ENCODE data around the gene NIT1.

Gene NIT1

DNA sequence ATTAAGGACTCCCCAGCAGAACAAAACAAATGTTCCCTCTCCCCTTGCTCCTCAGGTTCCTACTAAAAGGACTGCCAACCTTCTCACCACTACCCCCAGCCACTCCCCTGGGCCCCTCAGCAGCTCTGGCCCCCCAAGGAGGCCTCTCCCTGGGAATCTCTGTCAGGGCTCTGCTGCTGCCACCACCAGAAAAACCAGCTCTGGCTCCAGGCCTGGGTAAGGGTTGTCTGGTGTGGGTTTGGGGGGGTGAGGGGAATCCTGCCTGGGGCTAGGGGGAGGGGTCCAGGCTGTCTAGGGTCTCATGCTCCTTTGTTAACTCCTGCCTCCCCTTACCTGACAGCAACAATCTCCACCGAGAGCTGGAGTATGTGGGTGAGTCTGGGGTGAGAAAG, 33.3 kb upstream of the NIT1 start:
- no peak for DNase-seq

DNA sequence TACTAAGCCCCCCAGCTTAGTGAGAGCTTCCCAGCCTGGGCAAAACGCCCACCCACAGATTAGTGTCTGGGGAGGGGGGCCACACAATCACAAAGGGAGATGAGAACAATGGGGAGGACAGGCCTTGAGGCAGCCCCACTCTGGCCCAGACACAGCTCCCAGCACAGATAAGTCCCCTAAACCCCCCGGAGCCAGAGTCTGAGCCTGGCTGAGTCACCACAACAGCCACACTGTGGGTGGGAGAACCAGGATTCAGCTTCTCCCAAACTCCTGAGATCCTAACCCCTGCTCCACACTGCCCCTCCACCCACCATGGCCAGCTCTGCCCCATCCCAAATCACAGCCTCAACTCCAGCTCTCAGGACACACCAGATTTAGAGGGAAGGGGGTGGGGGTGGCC, 32.7 kb upstream of the NIT1 start:
- DNase-seq, result no peak

DNA sequence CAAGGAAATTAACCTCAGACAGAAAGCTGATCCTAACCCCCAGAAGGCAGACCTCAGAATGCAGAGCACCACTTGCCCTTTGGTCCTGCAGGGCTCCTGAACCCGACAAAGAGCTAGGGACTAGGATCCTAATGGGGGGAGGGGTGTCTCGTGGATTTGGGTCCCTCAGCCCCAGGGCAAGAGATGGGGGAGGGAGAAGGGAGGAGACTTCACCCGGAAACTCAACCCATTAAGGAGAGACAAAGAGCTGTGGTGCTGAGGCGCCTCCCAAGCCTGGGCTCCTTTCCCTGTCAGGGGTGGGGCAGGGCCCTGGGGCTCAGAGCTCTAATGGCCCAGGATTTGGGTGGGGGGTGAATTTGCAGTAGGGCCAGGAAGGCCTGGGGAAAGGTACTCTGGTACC, 31.4 kb upstream of the NIT1 start:
- DNase-seq, result no peak

DNA sequence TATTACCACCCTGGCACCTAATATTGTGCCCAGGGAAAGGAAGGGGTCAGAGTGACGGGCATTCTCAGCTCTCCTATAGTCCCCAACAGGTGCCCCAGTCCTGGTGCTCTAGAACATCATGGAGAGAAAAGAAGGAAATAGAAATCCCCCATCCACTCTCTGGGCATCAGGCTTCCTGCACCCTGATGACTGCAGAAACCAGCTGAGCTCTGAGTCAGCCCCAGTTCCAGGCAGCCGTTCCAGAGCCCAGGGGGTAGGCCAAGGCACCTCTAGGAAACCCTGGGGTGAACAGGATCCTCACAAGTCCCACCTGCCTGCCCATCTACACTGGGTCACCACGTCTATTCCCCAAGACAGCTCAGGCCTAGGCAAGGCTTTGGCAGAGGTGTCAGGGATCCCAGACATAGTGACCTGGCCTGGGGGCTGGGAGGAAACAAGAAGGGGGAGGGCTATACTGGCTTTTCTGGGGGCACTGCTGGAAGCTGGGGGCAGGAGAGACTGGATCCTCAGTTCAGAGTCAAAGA, 29.3 kb upstream of the NIT1 start:
- DNase-seq, result no peak

DNA sequence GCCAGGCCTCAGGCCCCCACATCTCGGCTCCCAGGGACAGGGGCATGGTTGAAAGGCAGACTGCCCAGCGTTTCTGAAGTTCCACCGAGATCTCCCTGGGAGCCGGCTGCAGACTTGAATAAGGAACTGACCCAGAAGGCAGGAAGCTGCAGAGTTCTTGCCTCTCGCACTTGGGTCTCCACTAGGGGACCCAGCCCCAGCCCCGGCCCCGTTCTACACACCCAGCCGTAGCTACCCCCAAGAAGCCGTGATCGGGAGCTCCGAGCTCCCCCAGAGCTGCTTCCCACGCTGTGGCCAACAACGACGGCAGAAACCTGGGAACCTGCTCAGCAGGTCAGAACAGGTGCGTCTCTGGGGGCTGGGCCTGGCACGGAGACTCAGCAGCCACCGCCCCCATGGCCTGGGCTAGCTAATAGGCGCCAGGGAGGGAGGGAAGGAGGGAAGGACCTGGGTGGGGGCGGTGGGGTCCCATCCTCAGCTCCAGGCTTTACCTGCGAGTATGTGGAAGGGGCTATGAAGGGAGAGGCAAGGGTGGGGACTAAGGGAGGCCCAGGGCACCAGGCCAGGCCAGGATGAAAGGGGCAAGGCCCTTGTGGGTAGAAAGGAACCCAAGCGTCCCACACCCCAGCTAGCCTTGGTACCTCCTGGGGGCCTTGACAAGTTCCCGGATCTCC, 28.5 kb upstream of the NIT1 start, which contains the start of gene NECTIN4:
TSS of gene NECTIN4 (minus strand) at position 308 of the 674 bp plus-strand sequence. CDS start at position 46, 262 bp downstream.
- no peak for DNase-seq

DNA sequence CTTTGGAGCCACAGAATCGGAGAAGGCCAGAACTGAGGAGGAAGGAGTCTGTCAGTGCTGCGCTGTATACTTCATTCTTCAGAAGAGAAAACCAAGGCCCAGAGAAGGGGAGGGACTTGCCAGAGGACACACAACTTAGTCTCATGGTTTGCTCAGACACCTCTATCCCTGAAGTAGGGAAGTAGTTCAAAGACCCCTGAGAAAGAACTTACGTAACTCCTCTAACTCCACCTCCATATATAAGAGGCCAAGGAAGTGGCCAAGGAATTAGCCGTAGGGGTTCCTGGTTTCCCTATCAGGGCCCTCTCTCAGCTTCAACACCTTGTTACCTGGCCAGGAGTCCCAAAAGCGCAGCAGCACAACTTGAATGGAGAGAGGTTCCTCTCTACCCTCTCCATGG, 28.0 kb upstream of the NIT1 start:
- DNase-seq, result no peak

DNA sequence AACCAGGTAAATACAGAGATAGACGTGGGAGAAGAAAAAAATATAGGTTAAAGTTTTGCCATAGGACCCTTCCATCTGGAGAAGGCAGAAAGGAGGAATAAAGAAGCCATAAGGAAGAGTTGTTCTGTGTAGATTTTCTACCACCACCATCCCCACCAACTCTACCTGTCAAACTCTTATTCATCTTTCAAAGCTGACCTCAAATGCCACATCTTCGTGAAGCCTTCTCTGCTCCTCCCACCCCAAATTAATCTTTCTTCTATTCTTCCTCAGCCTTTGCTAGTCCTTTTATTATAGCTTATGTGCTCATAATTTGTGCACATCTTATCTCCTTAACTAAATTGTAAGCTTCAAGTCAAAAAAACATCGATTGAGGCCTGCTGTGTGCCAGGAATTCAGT, 27.3 kb upstream of the NIT1 start:
- no peak for DNase-seq

DNA sequence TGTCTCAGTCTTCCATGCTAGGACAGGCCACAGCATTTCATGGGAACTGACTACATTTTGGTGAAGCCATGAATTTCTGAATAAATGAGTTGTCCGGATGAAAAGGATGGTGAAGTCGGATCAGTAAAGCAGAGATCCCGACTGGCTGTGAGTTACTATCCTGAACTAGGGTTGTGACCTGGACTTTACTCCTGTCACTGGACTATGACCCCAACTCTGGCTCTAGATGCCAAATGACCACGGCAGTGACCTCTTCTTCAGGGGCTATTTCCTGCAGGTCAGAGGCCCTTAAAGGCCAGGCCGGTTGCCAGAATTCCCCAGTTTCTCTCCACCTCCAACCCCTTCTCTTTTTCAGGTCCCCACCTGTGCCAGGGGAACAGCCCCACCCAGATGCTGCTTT, 26.8 kb upstream of the NIT1 start:
- DNase-seq, result no peak

DNA sequence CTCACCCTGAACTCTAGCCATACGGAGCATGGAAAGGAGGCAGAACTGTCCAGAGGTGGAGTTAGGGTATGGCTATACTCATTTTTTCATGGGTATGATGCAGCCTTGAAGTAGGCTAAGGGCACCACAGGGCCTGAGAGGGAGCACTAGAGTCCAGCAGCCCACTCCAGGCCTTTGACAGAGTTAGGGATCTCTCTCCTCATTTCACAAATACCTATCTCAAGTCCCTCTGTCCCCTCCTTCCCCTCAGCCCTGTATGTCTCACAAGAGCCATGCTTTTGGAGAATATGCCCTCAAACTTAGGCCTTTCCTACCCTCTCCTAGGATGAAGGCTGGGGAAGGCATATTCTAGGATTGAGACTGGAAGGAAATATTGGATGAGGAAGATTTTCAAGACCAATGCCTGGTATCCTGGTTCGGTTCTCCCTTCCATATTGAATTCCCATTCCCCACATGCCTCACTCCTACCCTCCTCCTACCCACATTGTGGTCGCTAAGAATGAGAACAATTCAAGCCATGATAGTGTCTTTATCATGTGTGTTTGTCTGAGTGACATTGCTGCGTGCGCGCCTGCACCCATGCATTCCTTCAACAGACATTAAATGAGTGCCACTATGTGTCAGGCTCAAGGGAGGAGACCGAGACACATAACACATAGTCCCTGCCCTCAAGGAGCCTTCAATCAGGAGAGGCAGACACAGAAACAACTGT, 26.0 kb upstream of the NIT1 start:
- DNase-seq, result no peak

DNA sequence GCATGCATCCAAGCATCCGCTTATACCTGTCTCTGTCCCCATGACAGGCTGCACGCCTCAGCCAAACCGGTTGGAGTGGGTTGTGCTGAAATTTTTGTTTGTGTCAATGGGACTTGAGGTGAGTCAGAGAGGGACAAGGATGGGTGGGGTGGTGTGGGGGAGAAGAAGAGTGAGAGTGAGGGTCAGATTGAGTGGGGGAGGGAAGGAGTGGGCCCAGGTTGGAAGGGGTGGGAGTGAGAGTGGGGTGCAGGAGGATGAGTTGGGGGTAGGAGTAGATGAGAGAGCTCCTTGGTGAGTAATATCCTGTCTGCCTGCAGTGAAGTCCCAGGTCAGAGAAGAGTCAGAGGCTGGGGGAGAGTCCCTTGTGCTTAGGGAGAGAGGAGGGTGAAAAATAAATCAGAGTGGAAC, 25.3 kb upstream of the NIT1 start:
- no peak for DNase-seq

DNA sequence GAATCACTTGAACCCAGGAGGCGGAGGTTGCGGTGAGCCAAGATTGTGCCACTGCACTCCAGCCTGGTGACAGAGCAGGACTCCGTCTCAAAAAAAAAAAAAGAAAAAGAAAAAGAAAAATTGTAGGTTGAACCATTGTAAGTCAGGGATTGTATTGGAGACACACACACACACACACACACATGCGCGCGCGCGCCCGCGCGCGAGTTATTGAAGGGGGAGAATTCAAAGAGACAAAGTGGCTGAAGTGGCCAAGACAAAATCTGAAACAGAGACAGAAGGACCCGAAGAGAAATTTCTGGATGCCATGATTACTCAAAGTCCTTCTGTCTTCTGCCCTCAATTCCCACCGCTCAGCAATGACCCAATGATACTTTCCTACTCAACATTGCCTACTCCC, 23.4 kb upstream of the NIT1 start:
- no peak for DNase-seq

DNA sequence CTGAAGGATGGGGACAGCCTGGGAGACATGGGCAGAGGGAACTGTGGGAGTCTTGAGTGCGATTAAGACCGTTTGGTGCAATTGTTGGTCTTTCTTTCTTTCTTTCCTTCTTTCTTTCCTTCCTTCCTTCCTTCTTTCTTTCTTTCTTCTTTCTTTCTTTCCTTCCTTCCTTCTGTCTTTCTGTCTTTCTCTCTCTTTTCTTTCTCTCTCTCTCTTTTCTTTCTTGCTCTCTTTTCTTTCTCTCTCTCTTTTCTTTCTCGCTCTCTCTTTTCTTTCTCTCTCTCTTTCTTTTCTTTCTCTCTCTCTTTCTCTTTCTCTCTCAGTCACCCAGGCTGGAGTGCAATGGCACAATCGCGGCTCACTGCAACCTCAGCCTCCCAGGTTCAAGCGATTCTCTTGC, 22.7 kb upstream of the NIT1 start:
- DNase-seq, result no peak

DNA sequence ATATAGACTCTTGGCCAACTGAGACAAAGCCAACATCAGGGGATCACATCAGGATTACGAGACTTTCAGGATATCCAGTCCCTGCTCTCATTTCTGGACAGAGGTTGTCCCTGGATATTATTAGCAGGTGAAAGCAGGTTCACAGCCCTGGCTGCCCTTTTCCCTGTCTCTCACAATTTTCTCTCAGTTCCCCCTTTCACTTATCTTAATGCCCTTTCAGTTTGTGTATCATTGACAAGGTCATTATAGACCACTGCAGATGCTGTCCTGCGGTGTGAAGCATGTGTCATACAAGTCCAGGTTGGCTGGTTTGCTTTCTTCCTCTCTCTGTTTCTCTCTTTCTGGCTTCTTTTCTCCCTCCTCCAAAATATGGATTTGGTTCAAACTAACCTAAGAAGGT, 21.9 kb upstream of the NIT1 start:
- DNase-seq, result no peak

DNA sequence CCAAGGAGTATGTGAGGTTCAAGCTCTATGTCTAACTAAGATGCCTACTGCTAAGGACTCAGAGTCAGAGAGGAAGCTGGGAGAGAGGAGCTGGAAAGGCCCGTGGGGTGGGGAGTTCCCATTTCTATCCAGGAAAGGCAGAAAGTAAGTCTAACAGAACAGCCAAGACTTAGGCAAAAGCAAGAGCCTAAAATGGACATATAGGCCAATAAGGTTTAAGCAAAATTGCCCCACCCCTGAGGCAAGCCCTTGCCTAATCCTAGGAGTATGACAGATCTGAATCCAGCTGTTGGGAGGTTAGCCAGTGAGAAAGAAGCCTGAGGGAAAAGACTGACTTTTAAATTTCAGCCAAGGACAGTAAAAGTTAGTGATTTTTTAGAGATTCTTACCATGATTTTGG, 21.4 kb upstream of the NIT1 start:
- no peak for DNase-seq

DNA sequence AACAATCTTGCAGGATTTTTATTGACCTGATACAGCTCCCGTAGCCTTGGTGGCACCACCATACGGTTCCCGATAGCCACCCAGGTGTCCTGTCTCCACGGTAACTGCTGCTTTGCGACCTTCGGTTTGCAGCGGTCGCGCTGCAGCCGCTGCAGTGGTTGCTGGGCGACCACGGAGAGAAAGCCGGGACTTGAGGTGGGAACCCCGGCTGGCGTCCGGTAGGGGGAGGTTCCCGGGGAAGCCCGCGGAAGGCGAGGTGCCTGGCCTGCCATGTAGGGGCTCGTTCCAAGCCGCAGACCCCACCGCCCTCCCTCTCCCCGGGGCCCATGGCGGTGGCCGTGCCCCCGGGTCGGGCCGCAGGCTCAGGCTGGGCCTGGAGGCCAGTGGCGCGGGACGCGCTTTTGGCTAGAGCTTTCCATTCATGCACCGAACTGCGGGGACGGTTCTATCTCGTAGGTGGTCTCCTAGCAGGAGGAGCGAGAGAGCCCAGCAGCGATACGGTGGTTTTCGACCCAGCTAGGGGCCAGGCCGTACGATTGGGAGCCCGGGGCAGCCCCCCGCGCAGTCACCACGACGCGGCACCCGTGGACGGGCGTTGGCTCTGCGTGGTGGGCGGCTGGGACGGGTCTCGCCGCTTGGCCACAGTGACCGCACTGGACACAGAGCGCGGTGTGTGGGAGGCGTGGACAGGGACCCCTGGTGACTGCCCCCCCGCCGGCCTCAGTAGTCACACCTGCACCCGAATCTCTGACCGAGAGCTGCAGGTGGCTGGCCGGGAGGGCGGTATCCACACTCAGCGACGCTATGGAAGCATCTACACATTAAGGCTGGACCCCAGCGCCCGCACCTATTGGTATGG, 19.5 kb upstream of the NIT1 start, which contains the start of gene KLHDC9:
TSS of gene KLHDC9 (plus strand) at position 152 of the 859 bp plus-strand sequence. CDS start at position 327, 175 bp downstream.
- peak; percentile 92 for DNase-seq

DNA sequence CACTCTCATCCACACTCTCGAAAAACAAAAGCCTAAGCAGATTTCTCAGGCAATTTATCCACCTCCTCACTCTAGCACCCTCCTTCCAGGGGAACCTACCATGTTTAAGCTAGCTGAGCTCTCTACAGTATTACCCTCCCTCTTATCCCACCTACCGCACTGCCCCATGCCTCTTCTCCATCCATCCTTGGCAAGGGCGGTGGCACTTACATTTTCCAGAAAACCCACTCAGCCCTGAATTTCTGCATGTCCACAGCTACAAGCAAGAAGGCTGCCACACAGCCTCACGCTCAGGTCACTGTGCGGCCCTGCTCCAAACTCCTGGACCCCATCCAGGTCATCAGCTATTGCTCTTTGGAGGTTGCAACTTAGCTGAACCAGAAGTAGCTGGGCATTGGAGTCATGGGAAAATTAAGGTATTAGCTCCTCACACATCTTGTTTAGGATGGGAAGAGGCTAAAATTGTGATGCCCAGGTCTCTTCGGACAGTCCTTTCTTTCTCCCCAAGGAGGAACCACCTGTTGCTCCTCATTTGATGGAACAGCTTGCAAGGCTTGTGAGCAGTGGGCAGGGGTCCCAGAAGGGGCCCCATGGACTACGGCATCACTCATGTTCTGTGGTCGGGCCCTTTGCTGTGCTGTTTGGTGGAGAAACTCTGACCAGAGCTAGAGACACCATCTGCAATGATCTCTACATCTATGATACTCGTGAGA, 18.7 kb upstream of the NIT1 start:
- no peak for DNase-seq

DNA sequence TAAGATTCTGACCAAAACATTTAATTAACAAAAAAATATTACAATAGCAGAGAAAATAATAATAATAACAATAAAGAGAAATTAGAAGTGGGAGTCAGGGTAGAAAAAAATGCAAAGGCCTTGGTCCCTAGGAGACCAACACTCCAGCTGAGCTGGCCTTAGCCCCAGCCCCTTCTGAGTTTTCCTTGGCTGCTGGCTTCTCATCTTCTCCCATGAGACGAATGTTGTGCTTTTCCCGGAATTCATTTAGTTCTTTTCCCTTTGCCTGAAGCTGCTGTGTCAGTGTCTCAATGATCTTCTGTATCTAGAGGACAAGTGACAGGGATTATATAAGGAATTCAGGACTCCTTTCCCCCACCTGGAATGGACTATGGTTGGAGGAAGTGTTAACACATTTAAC, 17.3 kb upstream of the NIT1 start:
- no peak for DNase-seq

DNA sequence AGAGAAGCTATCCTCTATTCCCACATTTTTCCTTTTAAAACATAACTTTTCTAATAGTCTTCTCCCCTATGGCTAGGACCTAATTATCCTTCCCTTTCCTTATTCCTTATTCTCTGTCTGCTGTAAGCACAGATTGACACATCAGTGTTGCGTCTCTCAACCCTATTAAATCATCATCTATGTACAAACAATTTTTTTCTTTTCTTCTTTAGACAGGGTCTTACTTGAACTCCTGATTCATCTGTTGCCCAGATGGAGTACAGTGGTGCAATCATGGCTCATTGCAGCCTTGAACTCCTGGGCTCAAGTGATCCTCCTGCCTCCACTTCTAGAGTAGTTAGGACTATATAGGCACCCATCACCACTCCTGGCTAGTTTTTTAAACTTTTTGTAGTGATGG, 11.5 kb upstream of the NIT1 start:
- no peak for DNase-seq

DNA sequence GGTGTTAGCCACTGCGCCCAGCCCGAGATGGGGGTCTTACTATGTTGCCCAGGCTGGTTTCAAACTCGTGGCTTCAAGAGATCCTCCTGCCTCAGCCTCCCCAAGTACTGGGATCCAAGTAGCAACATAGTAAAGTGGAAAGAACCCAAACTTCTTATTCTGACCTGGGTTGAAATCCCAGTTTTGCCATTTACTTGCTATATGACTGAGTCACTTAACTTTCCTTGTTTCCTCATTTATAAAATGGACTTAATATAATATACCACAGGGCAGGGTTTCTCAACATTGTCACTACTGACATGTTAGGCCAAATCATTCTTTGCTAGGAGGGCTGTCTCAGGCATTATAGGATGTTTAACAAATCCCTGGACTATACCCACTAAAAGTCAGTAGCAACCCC, 6.8 kb upstream of the NIT1 start:
- no peak for DNase-seq

DNA sequence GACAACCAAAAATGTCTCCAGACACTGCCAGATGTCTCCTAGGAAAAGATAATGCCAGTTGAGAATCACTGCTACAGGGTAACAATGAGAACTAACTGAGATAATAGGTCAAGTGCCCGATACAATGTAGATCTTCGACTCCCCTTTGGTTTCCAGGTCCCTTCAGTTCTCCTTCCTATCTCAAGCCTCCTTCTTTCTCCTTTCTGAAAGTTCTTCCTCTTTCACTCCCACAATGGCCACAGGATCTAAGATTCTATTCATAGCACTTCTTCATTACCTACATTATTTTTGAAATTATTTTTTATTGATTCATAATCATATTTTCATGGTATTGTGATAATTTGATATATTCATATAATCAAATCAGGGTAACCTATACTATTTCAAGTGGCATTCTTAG, 6.4 kb upstream of the NIT1 start:
- no peak for DNase-seq

DNA sequence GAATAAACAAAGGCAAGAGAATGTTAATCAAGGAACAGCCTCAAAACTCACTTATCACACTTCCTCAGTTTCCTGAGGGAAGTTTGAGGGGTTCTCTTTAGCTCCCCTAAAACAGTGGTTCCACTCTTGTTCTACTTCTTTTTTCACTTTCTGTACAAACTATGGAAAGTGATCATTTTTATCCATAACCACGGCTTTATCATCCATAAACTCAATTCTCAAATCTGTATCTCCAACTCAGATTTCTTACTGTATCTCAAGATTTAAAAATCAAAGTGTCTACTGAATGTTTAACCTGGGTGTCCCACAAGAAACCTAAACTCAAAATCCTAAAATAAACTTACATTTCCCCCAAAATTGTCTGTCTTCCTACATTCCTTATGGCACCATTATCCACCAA, 4.0 kb upstream of the NIT1 start:
- no peak for DNase-seq

DNA sequence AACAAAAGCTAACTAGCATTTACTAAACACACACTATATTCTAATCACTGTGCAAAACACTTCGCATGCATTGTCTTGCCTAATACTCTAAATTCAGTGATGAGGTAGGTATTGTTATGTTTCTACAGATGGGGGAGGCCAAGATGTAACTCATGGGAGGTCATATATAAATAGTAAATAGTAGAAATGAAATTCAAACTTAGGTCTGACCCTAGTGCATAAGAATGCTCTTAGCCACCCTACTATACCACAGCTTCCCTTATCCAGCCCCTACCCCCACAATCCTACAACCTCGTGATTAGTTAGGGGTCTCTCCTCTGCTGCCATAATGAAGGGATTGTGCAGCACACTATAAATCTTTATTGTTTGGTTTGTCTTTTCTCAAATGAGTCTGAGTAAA, 3.3 kb upstream of the NIT1 start:
- DNase-seq, result no peak

Measured in retina (tissue), 1 donor.